ENCODE measurements around the gene DAAM2. TPM values are rescaled to one million over a fixed set of nuclear protein-coding genes. Genes with fewer than 3 reads are reported as not detected.

The DAAM2 gene
- polyA plus RNA-seq, 2 of the 4 experiments (the other 2 are of a cell fraction), result not detected

DNA sequence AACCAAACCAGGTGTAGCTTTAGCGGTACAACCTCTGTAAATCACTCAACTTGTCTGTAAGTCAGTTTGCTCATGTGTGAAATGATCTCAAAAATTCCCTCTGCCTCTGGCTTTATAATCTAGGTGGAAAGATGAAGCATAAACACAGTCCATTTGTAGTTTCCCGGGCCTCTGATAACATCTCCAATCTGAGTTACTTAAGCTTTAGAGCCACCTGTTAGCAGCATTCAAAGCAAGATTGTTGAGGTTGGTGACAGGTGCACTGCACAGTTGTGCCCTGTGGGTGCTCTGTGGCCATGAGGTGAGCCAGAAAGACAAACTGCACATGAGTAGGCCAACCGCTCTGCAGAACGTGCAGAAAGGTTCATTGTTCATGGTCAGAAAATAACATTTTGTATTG is 88.4 kb downstream of the DAAM2 start:
- DNase-seq (ENCODE audit: low read depth in 1 of 2, low spot score in 1 of 2), result no peak
- ChIA-PET CTCF (interaction anchor here (0.6 to 0.8 kb wide), 2 partner anchors 15 to 1397 kb away, joined by 3 read pairs; no protein-coding TSS in a partner anchor), POLR2A (no interaction called here)
- TF ChIP-seq HOXB5 (CRISPR knock-in tag; IDR thresholded peaks at IDR 0.05) (no peak), CHD4 (IDR thresholded peaks at IDR 0.05; ENCODE audit: borderline replicate concordance) (no peak), CHD2 (IDR thresholded peaks at IDR 0.05; ENCODE audit: low read length, partially characterized antibody) (no peak), MAZ (IDR thresholded peaks at IDR 0.05; ENCODE audit: borderline replicate concordance, low read depth, low read length) (no peak), HOXA7 (CRISPR knock-in tag; IDR thresholded peaks at IDR 0.05) (no peak), HOXB13 (CRISPR knock-in tag; IDR thresholded peaks at IDR 0.05; ENCODE audit: low read depth) (no peak), GATA3 (IDR thresholded peaks at IDR 0.05; ENCODE audit: borderline replicate concordance) (no peak), ZNF302 (CRISPR knock-in tag; IDR thresholded peaks at IDR 0.05) (no peak), ZFP36 (IDR thresholded peaks at IDR 0.05; ENCODE audit: borderline replicate concordance, partially characterized antibody) (no peak), ESRRA (IDR thresholded peaks at IDR 0.05; ENCODE audit: borderline replicate concordance, low read length) (no peak), RNF2 (IDR thresholded peaks at IDR 0.05; ENCODE audit: borderline replicate concordance, low read depth) (no peak)
- TF ChIP-seq, protein P1, sequence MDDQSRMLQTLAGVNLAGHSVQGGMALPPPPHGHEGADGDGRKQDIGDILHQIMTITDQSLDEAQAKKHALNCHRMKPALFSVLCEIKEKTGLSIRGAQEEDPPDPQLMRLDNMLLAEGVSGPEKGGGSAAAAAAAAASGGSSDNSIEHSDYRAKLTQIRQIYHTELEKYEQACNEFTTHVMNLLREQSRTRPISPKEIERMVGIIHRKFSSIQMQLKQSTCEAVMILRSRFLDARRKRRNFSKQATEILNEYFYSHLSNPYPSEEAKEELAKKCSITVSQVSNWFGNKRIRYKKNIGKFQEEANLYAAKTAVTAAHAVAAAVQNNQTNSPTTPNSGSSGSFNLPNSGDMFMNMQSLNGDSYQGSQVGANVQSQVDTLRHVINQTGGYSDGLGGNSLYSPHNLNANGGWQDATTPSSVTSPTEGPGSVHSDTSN (IDR thresholded peaks at IDR 0.05), result no peak
- TF ChIP-seq, protein P2, sequence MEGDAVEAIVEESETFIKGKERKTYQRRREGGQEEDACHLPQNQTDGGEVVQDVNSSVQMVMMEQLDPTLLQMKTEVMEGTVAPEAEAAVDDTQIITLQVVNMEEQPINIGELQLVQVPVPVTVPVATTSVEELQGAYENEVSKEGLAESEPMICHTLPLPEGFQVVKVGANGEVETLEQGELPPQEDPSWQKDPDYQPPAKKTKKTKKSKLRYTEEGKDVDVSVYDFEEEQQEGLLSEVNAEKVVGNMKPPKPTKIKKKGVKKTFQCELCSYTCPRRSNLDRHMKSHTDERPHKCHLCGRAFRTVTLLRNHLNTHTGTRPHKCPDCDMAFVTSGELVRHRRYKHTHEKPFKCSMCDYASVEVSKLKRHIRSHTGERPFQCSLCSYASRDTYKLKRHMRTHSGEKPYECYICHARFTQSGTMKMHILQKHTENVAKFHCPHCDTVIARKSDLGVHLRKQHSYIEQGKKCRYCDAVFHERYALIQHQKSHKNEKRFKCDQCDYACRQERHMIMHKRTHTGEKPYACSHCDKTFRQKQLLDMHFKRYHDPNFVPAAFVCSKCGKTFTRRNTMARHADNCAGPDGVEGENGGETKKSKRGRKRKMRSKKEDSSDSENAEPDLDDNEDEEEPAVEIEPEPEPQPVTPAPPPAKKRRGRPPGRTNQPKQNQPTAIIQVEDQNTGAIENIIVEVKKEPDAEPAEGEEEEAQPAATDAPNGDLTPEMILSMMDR (IDR thresholded peaks at IDR 0.05), result no peak
- no peaks in the 10 kb centered on the region for H3K9me3 ChIP-seq
- H3K4me1 ChIP-seq, result no peaks in the 10 kb centered on the region
- no peak overlapping the region for H3K27ac ChIP-seq
- no peak overlapping the region for H3K4me3 ChIP-seq
- no peak for FAIRE-seq
- 21% methylated on average over 4 of the region's 4 CpGs for WGBS (ENCODE audit: missing lambda C conversion rate)
- ATAC-seq, result no peak
- no peak overlapping the region for H3K4me2 ChIP-seq

DNA sequence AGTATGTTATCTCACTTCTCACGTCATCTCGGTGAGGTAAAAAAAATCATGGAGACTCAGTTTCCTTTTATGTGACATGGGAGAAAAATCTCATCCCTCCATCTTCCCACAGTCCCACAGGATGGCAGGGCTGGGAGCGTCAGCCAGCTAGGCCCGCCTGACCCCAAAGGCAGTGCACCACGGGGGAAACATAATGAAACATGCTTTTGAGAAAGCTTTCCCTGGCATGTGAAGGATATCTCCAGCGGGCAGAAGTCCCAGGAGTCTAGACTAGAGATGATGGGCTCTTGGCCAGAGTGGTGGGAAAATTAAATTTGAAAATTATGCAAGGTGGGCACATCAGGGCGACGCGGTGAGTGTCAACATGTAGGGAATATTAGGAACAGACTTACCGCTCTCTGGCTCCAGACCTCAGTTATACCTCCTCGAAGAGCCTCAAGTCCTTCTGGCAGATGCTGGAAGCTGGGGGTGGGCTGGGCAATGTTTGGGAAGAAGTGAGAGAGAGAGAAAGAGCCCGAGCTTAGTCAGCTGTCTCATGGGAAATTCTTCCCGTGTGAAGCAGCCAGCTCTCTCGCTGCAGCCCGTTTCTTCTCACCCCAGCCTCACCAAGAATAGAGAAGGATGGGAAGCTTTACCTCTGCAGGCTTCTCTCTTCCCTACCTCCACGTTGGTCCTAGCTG is 89.8 kb downstream of the DAAM2 start:
- Histone ChIP-seq H3K4me3 (no peak overlapping the region), H3K4me1 (no peaks in the 10 kb centered on the region), H3K9me3 (no peaks in the 10 kb centered on the region), H3K27ac (no peak overlapping the region), H3K4me2 (no peak overlapping the region)
- ChIA-PET POLR2A (no interaction called here), CTCF (no interaction called here)
- TF ChIP-seq RNF2 (IDR thresholded peaks at IDR 0.05; ENCODE audit: borderline replicate concordance, low read depth) (no peak), POLR2AphosphoS2 (conservative IDR thresholded peaks at IDR 0.05; ENCODE audit: low read length) (no peak), NR3C1 (IDR thresholded peaks at IDR 0.05) (no peak), HDAC2 (IDR thresholded peaks at IDR 0.05) (no peak), HEYL (CRISPR knock-in tag; IDR thresholded peaks at IDR 0.05) (no peak), EHF (CRISPR knock-in tag; IDR thresholded peaks at IDR 0.05) (no peak), ZFP36 (IDR thresholded peaks at IDR 0.05; ENCODE audit: borderline replicate concordance, partially characterized antibody) (no peak), SREBF2 (IDR thresholded peaks at IDR 0.05) (no peak), CBX2 (IDR thresholded peaks at IDR 0.05; ENCODE audit: borderline replicate concordance, low read depth) (no peak)
- TF ChIP-seq, protein P3, sequence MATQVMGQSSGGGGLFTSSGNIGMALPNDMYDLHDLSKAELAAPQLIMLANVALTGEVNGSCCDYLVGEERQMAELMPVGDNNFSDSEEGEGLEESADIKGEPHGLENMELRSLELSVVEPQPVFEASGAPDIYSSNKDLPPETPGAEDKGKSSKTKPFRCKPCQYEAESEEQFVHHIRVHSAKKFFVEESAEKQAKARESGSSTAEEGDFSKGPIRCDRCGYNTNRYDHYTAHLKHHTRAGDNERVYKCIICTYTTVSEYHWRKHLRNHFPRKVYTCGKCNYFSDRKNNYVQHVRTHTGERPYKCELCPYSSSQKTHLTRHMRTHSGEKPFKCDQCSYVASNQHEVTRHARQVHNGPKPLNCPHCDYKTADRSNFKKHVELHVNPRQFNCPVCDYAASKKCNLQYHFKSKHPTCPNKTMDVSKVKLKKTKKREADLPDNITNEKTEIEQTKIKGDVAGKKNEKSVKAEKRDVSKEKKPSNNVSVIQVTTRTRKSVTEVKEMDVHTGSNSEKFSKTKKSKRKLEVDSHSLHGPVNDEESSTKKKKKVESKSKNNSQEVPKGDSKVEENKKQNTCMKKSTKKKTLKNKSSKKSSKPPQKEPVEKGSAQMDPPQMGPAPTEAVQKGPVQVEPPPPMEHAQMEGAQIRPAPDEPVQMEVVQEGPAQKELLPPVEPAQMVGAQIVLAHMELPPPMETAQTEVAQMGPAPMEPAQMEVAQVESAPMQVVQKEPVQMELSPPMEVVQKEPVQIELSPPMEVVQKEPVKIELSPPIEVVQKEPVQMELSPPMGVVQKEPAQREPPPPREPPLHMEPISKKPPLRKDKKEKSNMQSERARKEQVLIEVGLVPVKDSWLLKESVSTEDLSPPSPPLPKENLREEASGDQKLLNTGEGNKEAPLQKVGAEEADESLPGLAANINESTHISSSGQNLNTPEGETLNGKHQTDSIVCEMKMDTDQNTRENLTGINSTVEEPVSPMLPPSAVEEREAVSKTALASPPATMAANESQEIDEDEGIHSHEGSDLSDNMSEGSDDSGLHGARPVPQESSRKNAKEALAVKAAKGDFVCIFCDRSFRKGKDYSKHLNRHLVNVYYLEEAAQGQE (IDR thresholded peaks at IDR 0.05), result no peak
- TF ChIP-seq, protein P1 (IDR thresholded peaks at IDR 0.05), result no peak
- ATAC-seq, result no peak
- no peak for FAIRE-seq
- 40% methylated on average over 16 of the region's 16 CpGs for WGBS (ENCODE audit: missing lambda C conversion rate)
- DNase-seq (ENCODE audit: low read depth in 1 of 2, low spot score in 1 of 2), result no peak
